ENCODE results near the gene KCNMB1.

- TF ChIP-seq CTCF (conservative IDR thresholded peaks at IDR 0.05 in 1 of 2, IDR thresholded peaks at IDR 0.05 in 1 of 2; ENCODE audit: low read depth in 1 of 2, low read length in 2 of 2) = no peak
- TF ChIP-seq EZH2 (IDR thresholded peaks at IDR 0.05; ENCODE audit: low read length, missing control alignments) = no peak
These were observed 28.5 kb downstream of the KCNMB1 start for GRCh38 chr5:170360709-170361108.
